HG03095 (cell line): ENCODE data around the gene MELTF.

ENCODE experiments used
- ATAC-seq: cut with Tn5 transposase; IDR thresholded peaks from one replicate; pipeline ENCODE4 v1.9.1; 2021; ENCODE audit warnings: moderate library complexity; ENCODE audit not compliant: unreplicated experiment

Gene MELTF

DNA sequence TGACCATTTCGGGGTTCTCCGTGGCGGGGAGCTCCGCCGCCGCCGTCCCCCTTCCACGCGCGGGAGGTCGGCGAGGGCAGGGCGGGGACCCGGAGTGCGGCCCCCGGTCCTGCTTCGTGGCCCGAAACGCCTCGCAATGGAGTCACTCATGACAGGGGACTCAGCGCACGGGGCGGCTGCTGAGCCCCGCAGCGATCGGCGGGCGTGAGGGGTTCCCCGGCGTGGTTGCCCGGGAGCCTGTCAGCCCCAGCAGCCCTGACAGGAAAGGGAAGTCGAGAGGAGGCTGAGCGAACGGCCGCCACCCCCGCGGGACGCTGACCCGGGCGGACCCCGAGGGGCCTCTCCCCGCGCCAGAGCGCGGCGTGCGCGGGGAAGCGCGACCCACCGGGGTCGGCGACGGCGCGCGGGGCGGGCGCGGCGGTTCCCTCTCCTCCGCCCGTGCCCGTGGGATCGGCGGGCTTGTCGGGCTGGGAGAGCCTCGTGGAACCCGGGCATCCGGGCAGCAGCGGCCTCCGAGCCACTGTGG is 60.4 kb downstream of the MELTF start:
- peak; percentile 49 for ATAC-seq

DNA sequence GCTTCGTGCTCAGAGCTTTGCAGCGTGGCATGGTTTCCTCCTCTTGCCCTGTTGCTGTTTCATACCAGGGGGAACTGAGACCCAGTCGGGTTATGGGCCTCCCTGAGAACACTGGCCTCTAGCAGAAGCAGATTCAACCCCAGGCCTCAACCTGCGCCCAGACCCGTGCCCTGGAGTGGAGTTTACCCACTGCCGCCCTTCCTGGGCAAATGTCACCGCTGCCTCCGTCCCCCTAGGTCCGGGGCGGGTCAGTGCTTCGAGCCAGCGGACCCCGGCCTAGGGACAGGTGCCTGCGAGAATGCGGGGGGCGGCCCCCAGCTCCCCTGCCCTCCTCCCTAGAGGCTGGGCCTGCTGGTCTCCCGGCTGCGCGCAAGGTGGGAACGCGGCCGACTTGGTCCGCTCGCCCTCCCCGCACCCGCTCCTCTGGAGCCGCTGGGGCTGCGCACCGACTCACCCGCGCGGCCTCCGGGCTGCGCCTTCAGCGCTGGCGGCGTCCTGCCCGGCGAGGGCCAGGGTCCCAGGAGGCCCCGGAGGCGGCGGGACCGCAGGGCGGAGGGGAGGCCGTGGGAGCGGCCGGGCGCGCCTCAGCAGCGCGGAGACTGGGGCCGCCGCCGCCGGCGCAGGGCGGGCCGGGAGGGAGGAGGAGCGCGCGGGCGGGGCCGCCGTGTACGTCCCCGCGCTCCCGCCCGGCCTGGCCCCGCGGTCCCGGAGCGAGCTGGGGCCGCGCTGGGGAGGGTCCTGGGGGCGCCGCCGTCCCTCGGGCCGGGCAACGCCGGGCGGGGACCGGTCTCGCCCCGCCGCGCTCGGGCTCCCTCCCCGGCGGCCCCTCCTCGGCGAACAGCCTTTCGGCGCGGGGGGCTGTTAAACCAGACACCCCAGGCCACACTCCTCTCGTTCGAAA is 61.1 kb downstream of the MELTF start, which contains the start of gene PIGZ:
Gene PIGZ, minus strand, starts transcription at position 601 of the 901 bp plus-strand sequence. CDS start 16,802 bp downstream, outside the sequence.
- ATAC-seq, result peak; percentile 56

DNA sequence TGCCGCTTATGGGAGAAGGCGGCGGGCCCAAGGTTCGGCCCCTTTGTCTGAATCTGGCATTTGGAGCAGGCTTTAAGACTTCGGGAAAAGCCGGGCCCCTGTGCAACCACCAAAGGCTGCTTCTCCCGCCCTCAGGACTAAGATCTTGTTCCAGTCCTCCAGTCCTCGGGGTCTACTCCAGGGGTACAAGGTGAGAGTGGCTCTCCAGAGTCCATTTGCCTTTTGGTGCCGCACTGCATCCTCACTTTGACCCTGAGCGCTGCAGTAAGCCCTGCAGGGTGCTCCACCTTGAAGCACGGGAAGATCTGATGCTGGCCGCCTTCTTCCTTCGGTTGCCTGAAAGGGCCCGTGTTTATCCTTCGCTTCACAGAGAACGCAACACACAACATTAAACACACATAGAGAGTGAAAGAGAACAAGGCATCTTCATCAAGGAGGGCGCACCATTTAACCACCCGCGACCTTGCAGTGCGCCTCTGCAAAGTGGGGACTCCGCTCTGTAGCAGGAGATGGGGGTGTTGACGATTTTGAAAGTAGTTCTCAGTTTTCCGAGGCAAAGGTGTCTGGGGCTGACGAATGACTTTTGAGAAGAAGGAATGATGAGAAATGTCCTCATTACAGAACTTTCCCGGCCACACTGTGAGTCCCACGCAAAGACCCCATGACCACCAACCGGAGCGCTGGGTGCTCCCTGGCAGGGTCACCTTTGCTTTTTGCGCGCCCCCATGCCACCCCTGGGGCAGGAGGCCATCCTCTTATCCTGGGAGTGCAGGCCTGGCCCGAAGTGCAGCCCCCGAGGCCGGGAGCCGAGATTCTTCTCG is 62.0 kb downstream of the MELTF start:
- ATAC-seq, result no peak

DNA sequence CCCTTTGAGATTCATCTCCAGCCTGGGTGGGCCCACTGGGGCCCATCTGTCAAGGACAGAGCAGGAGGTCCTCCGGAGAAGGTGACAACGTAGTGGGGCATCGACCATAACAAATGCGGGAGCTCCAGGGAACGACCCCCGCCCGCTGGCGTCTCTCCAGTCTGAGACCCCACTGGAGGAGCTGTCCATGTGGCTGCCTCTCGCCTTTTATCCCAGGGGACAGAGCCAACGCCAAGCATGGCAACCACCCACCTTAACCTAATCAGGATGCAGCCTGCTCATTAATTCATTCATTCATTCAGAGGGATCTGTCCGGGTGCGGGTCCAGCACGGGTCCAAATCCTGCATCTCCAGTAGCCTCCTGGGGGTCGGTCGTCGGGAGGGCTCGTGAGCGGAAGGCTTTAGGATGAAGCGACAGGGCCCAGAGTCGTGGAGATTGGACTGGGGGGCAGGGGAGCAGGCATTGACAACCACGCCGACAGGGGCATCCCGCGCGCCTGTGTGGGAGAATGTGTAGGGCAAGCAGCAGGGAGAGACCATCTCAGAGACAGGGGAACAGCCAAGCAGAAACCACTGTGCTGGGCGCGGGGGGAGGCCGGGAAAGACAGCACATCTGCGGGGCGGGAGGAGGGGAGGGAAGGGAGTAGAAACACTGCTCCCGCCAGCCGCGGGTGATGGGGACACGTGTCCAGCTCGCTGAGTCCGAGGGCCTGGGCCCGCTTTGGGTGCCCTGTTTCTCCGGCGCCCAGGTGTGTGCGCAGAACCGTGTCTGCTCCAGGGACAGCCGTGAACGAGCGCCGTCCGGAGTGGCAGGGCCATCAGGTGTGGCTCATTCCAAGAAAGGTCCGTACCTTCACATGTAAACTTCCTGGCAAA is 62.9 kb downstream of the MELTF start:
- ATAC-seq, result no peak

DNA sequence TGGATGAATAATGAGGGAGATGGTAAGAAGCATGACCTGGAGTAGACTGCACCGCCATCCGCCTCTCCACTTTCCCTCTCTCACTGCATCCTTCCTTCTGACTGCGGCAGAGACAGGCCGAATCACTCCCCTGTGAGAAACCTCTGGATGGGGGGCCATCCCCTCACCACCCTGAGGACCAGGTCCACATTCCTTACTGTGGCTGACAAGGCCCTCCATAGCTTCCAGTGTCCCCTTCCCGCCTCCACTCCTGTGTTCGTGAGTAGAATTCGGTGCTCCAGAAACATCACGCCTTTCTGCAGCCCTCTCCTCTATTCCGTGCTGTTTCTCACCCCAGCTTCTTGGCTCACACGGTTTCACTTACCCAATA is 63.8 kb downstream of the MELTF start:
- no peak for ATAC-seq

DNA sequence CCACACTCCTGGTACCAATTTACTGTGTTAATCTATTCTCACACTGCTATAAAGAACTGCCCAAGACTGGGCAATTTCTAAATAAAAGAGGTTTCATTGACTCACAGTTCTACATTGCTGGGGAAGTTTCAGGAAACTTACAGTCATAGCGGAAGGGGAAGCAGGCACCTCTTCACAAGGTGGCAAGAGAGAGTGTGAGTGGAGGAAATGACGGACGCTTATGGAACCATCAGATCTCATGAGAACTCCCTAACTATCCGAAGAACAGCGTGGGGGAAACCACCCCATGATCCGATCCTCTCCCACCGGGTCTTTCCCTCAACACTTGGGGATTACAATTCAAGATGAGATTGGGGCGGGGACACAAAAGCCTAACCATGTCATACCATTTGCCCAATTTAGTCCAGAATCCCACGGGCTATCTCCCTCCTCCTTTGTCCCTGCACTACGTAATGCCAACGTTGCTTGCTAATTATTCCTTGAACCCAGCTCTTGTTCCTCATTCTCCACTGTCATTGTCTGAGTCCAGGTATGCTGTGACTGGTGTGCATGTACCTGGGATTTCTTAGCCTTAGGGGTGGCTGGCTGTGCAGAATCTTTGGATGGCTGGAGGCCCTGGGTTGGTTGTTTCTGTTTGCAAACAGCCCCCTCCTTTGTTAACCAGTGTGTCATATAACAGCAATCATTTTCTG is 64.4 kb downstream of the MELTF start:
- ATAC-seq, result no peak

DNA sequence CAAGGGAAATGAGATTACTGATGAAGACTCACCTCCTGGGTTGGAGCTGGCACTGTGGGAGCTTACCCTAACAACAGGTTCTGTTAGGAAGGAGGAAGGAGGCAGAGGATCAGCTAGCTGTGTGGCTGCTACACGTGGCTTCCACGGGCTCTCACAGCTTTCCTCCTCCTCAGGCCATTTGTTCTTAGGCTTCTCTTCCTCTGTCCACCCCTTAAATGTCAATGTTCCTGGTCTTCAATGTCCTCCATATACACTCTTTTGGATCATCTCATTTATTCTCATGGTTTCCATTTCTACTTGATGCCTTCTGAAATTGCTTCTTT is 66.0 kb downstream of the MELTF start:
- no peak for ATAC-seq

DNA sequence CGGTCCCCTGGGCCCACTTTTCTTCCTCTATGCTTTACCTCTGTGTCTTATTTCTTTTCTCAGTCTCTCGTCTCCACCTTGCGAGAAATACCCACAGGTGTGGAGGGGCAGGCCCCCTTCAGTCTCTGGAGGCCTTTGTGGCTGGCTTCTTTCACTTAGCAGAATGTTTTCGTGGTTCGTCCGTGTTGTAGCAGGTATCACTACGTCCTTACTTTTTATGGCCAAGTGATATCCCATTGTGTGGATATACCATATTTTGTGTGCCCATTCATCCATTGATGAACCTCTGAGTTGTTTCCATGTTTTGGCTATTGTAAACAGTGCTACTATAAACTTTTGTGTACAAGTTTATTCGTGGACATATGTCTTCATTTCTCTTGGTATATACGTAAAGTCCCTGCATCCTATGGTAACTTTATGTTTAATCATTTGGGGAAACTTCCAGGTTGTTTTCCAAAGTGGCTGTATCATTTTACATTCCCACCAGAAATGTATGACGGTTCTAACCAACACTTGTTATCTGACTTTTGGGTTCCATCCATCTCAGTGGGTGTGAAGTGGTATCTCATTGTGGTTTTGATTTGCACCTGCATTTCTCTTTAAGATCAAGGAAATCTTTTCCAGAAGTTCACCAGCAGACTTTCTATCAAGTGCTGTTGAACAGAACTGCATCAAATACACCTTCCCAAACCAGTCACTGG is 66.5 kb downstream of the MELTF start:
- ATAC-seq, result no peak

DNA sequence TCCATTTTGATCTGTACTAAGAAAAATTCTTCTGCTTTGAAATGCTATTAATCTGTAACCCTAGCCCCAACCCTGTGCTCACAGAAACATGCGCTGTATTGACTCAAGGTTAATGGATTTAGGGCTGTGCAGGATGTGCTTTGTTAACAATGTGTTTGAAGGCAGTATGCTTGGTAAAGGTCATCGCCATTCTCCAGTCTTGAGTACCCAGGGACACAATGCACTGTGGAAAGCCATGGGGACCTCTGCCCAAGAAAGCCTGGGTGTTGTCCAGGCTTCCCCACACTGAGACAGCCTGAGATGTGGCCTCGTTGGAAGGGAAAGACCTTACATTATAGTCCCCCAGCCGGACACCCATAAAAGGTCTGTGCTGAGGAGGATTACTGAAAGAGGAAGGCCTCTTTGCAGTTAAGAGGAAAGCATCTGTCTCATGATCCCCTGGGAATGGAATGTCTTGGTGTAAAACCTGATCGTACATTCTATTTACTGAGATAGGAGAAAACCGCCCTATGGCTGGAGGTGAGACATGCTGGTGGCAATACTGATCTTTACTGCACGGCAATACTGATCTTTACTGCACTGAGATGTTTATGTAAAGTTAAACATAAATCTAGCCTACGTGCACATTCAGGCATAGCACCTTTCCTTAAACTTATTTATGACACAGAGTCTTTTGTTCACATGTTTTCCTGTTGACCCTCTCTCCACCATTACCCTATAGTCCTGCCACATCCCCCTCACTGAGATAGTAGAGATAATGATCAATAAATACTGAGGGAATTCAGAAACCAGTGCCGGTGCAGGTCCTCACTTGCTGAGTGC is 67.3 kb downstream of the MELTF start:
- ATAC-seq, result no peak

DNA sequence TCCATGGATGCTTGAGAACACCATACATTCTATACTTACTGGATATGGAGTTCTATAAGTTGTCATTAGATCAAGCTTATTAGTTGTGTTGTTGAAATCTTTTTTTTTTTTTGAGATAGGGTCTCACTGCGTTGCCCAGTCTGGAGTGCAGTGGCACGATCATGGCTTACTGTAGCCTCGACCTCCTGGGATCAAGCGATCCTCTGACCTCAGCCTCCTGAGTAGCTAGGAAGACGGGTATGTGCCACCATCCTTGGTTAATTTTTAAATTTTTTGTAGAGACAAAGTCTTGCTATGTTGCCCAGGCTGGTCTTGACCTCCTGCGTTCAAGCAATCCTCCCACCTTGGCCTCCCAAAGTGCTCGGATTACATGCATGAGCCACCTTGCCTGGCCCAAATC is 74.8 kb downstream of the MELTF start:
- no peak for ATAC-seq
